SU-DHL-6 (cell line): ENCODE measurements around the gene AGBL4.

ENCODE experiments used
- H2AFZ ChIP-seq: fragments of 200-600 bp; sonication (generic); 2 replicates; pipeline ENCODE4 v1.6.1; 2014; ENCODE audit warnings: low read depth, mild to moderate bottlenecking, moderate library complexity, mixed read lengths, antibody characterized with exemption, low read length; ENCODE audit not compliant: severe bottlenecking
- H3F3A ChIP-seq: fragments of 200-600 bp; shearing (Covaris generic); 2 replicates; pipeline ENCODE4 v1.6.0; 2016; ENCODE audit warnings: antibody characterized with exemption, mild to moderate bottlenecking; ENCODE audit not compliant: insufficient read depth
- H3K27ac ChIP-seq: fragments of 200-600 bp; sonication (generic); 2 replicates; pipeline ENCODE4 v1.5.1; 2016; ENCODE audit warnings: low read depth, mild to moderate bottlenecking, low read length, moderate library complexity, mixed read lengths
- H3K27me3 ChIP-seq: fragments of 200-600 bp; sonication (generic), shearing (Covaris generic); 2 replicates; pipeline ENCODE4 v1.6.0; 2014; ENCODE audit warnings: mild to moderate bottlenecking, low read length
- H3K36me3 ChIP-seq: fragments of 200-600 bp; sonication (generic); 2 replicates; pipeline ENCODE4 v1.6.1; 2014; ENCODE audit warnings: mild to moderate bottlenecking, low read length, mixed read lengths
- H3K4me2 ChIP-seq: fragments of 300-600, 200-600 bp; shearing (Covaris generic), sonication (generic); 2 replicates; pipeline ENCODE4 v1.6.0; 2014; ENCODE audit warnings: low read length, low read depth, mild to moderate bottlenecking; ENCODE audit not compliant: poor library complexity, severe bottlenecking
- H3K4me3 ChIP-seq: fragments of 200-600 bp; sonication (generic); 2 replicates; pipeline ENCODE4 v1.5.1; 2014; ENCODE audit warnings: antibody characterized with exemption, low read length, mild to moderate bottlenecking, mixed read lengths; ENCODE audit not compliant: insufficient read depth, poor library complexity, severe bottlenecking
- H3K79me2 ChIP-seq: fragments of 200-600 bp; sonication (generic); 2 replicates; pipeline ENCODE4 v1.6.1; 2014; ENCODE audit warnings: mild to moderate bottlenecking, low read length, moderate library complexity; ENCODE audit not compliant: insufficient read depth
- H3K9ac ChIP-seq: fragments of 200-600 bp; sonication (generic); 2 replicates; pipeline ENCODE4 v1.7.0; 2014; ENCODE audit warnings: mild to moderate bottlenecking, low read length
- H3K9me2 ChIP-seq: fragments of 200-600 bp; sonication (generic); replicated peaks from 2 replicates; pipeline ENCODE4 v1.6.1; 2014; ENCODE audit warnings: low read length; ENCODE audit not compliant: insufficient read depth
- H3K9me3 ChIP-seq: fragments of 200-600 bp; sonication (generic); 2 replicates; pipeline ENCODE4 v1.6.1; 2014; ENCODE audit warnings: low read length, mixed read lengths; ENCODE audit not compliant: insufficient read depth
- H4K20me1 ChIP-seq: fragments of 200-600 bp; sonication (generic); 2 replicates; pipeline ENCODE4 v1.6.1; 2014; ENCODE audit warnings: low read depth, mild to moderate bottlenecking, antibody characterized with exemption, low read length, moderate library complexity, mixed read lengths
- EZH2phosphoT487 ChIP-seq: fragments of 200-600 bp; sonication (generic), shearing (Covaris generic); conservative IDR thresholded peaks from 2 replicates; pipeline ENCODE4 v1.6.1; 2018; ENCODE audit warnings: mild to moderate bottlenecking, antibody characterized with exemption, low read length, moderate library complexity, mixed read lengths
- TF ChIP-seq, protein P1 (sequence below): fragments of 200-600 bp; sonication (generic); IDR thresholded peaks from one replicate; pipeline ENCODE4 v1.5.1; 2017; ENCODE audit warnings: antibody characterized with exemption, mild to moderate bottlenecking, low read length, moderate library complexity; ENCODE audit not compliant: insufficient read depth, poor library complexity, severe bottlenecking

Gene AGBL4

DNA sequence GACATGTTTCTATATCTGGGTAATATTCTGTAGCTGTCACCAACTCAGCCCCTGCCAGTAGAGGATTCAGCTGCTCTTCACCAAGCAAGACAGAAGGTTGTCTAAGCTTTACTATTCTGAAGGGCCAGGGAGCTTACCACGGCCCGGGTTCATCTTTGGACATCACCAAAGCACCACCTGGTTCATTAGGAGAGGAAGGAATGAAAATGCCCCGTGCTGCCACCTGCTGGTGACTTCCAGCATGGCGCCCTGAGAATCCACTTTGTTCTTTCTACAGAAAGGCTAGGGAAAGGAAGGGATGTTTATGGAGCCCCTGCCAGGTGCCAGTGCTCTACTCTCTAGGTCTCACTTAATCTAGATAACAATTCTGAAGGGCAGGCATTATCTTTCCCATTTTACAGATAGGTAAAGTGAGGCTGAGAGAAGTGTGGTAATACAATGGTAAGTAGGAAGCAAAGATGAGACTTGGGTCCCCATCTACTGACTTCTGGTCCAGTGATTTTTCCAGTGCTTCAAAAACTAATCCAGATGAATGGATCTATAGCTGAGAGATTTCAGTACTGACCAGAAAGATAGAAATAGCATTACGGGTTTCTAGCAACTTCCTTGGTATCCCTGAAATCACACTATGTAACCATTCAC lies 1326.6 kb downstream of the AGBL4 start:
- H3K4me2 ChIP-seq, result no peak overlapping the region
- no peak overlapping the region for H3K4me3 ChIP-seq
- H3K9me2 ChIP-seq, result no peaks in the 10 kb centered on the region

DNA sequence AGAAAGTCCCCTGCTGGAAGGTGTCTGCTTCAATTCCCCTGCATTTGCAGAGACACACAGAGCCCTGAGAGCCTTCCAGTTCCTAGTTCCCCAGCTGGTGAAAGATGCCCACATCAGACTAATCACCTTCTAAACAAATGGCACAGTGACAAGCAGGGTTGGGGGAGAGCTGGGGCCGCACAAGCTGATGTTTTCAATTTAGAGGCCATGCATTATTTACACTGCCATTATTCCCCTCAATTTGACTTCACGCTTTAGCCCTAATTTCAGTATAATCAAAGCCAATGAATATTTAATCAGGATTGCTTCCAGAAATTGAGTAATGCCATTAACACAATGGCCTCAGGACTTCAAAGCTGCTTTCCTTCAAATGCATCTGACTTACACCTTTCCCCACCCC lies 1328.6 kb downstream of the AGBL4 start:
- TF ChIP-seq, protein P1, sequence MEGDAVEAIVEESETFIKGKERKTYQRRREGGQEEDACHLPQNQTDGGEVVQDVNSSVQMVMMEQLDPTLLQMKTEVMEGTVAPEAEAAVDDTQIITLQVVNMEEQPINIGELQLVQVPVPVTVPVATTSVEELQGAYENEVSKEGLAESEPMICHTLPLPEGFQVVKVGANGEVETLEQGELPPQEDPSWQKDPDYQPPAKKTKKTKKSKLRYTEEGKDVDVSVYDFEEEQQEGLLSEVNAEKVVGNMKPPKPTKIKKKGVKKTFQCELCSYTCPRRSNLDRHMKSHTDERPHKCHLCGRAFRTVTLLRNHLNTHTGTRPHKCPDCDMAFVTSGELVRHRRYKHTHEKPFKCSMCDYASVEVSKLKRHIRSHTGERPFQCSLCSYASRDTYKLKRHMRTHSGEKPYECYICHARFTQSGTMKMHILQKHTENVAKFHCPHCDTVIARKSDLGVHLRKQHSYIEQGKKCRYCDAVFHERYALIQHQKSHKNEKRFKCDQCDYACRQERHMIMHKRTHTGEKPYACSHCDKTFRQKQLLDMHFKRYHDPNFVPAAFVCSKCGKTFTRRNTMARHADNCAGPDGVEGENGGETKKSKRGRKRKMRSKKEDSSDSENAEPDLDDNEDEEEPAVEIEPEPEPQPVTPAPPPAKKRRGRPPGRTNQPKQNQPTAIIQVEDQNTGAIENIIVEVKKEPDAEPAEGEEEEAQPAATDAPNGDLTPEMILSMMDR, result no peak
- TF ChIP-seq EZH2phosphoT487, result no peak
- H4K20me1 ChIP-seq, result no peaks in the 10 kb centered on the region
- H3K36me3 ChIP-seq, result no peaks in the 10 kb centered on the region
- H2AFZ ChIP-seq, result no peak overlapping the region
- no peak overlapping the region for H3K4me2 ChIP-seq
- no peaks in the 10 kb centered on the region for H3K79me2 ChIP-seq
- H3K4me3 ChIP-seq, result no peak overlapping the region
- H3K9ac ChIP-seq, result no peak overlapping the region
- H3K27ac ChIP-seq, result no peak overlapping the region
- H3F3A ChIP-seq, result no peaks in the 10 kb centered on the region
- no peaks in the 10 kb centered on the region for H3K27me3 ChIP-seq
- no peaks in the 10 kb centered on the region for H3K9me2 ChIP-seq
- no peaks in the 10 kb centered on the region for H3K9me3 ChIP-seq

More for the DNA sequence above, 1326.6 kb downstream of the AGBL4 start:
- no peaks in the 10 kb centered on the region for H3K9me3 ChIP-seq
- H3K27me3 ChIP-seq, result no peaks in the 10 kb centered on the region
- no peaks in the 10 kb centered on the region for H3K79me2 ChIP-seq
- H3K9ac ChIP-seq, result no peak overlapping the region
- no peaks in the 10 kb centered on the region for H4K20me1 ChIP-seq
- no peak for TF ChIP-seq EZH2phosphoT487
- TF ChIP-seq, protein P1, result peak; percentile 85
- H3K36me3 ChIP-seq, result no peaks in the 10 kb centered on the region
- no peak overlapping the region for H3K27ac ChIP-seq
- no peak overlapping the region for H2AFZ ChIP-seq
- no peaks in the 10 kb centered on the region for H3F3A ChIP-seq

DNA sequence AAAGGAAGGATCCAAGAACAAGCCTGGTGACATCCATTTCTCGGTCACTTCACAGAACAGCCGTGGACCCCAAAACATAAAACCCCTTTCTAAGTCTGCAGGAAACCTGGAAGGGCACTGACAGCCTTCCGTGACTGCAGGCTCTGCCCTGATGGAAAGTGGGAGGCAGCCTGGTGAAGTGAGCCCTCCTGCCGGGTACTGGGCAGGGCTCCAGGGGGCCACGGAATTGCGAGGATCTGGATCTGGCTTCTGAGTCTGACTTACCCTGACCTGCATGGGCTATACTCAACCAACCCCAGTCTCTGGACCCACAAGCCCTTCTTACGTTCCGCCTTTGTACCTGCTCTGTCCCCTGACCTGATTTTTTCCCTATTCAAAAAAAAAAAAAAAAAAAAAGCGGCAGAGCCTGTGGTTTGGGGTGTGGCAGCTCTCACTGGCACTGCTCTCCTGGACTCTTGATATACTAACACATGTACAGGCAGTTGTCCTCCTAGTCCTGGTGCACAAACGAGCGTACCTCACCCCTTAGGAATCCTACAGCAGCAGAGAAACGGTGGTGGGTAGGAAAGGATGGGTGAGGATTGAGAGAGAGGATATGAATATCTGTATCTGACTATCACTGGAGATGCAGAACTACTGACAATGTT lies 1330.0 kb downstream of the AGBL4 start:
- Histone ChIP-seq H2AFZ (no peak overlapping the region), H3K4me2 (no peak overlapping the region), H3K9ac (no peak overlapping the region), H3K36me3 (no peaks in the 10 kb centered on the region), H3F3A (no peaks in the 10 kb centered on the region), H4K20me1 (no peaks in the 10 kb centered on the region), H3K4me3 (no peak overlapping the region), H3K27me3 (no peaks in the 10 kb centered on the region), H3K27ac (no peak overlapping the region), H3K9me3 (no peaks in the 10 kb centered on the region), H3K79me2 (no peaks in the 10 kb centered on the region), H3K9me2 (no peaks in the 10 kb centered on the region)
- TF ChIP-seq, protein P1, result no peak
- no peak for TF ChIP-seq EZH2phosphoT487
